Measurements from ENCODE around the gene CHMP1B. TPM values are rescaled to one million over a fixed set of nuclear protein-coding genes. Genes with fewer than 3 reads are reported as not detected.

CHMP1B gene
- total and polyA plus RNA-seq, 9 of the 15 experiments (the other 6 are each of a cell fraction or from before 2014, with no cell fraction given): 12.3 to 29.9 (median 19.0) TPM

- TF ChIP-seq ZBTB34 (CRISPR knock-in tag; IDR thresholded peaks at IDR 0.05) (no peak), PRPF4 (IDR thresholded peaks at IDR 0.05; ENCODE audit: insufficient read depth, low read depth, low read length, poor library complexity, severe bottlenecking) (no peak), MTA3 (IDR thresholded peaks at IDR 0.05; ENCODE audit: borderline replicate concordance) (no peak; the same call in none of the 2 replicates), ZNF778 (CRISPR knock-in tag; IDR thresholded peaks at IDR 0.05) (no peak), NFYB (IDR thresholded peaks at IDR 0.05; ENCODE audit: extremely low read depth, insufficient read length) (no peak), LARP7 (IDR thresholded peaks at IDR 0.05) (no peak), REST (IDR thresholded peaks at IDR 0.05; ENCODE audit: borderline replicate concordance) (peak; percentile 4; the same call in 1 of the 2 replicates), REST (CRISPR knock-in tag; IDR thresholded peaks at IDR 0.05; ENCODE audit: low read depth) (no peak), RHOXF2B (CRISPR knock-in tag; conservative IDR thresholded peaks at IDR 0.05) (no peak), RBM34 (IDR thresholded peaks at IDR 0.05; ENCODE audit: borderline replicate concordance, insufficient read depth, low read length) (no peak), KAT8 (IDR thresholded peaks at IDR 0.05; ENCODE audit: low read depth) (no peak), BRD4 (IDR thresholded peaks at IDR 0.05) (no peak), E2F1 (CRISPR knock-in tag; IDR thresholded peaks at IDR 0.05) (no peak), ZFP30 (CRISPR knock-in tag; IDR thresholded peaks at IDR 0.05; ENCODE audit: borderline replicate concordance) (no peak), CREB1 (IDR thresholded peaks at IDR 0.05) (peak; percentile 92), CREB1 (CRISPR knock-in tag; IDR thresholded peaks at IDR 0.05) (peak; percentile 84), POLR2G (IDR thresholded peaks at IDR 0.05; ENCODE audit: low read depth, low read length) (no peak), MYNN (IDR thresholded peaks at IDR 0.05) (peak; percentile 56; the same call in 1 of the 2 replicates), MYNN (CRISPR knock-in tag; IDR thresholded peaks at IDR 0.05) (no peak), ZNF274 (IDR thresholded peaks at IDR 0.05; ENCODE audit: borderline replicate concordance, low read depth, low read length) (no peak)
These were observed 6.1 kb downstream of the CHMP1B start (continued) for GRCh38 chr18:11857177-11857887.
